GM21360 (cell line): Measurements from ENCODE around the gene ADORA2B.
"Not testable (repeated sequence)": the region's sequence is repeated elsewhere in the genome, so short reads cannot be mapped to it uniquely, and the experiment has no call there.

ENCODE experiments used
- ATAC-seq: cut with Tn5 transposase; IDR thresholded peaks from one replicate; pipeline ENCODE4 v1.9.1; 2021; ENCODE audit warnings: mild to moderate bottlenecking, moderate library complexity; ENCODE audit not compliant: unreplicated experiment

The ADORA2B gene

GRCh38 chr17:15979013-15979412 is 34.1 kb downstream of the ADORA2B start:
- ATAC-seq, result not testable (repeated sequence)

DNA sequence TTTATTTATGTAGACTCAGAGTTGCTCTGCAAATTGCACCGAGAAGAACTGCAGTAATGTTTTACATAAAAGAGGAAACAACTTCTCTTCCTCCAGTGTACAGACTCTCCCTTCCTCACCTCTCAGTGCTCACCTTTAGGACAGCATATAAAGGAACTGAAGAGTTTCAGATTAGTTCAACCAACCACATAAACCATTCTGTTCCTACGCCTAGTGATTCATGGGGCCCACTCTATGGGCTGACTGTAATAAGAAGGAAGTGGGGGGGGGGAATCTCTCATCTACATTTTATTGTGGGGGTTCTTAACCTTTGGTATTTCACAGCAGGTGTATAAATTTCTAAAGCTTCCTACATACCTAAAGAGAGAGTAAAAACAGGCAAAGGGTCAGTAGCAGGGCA is 36.3 kb downstream of the ADORA2B start:
- ATAC-seq, result peak; percentile 90

DNA sequence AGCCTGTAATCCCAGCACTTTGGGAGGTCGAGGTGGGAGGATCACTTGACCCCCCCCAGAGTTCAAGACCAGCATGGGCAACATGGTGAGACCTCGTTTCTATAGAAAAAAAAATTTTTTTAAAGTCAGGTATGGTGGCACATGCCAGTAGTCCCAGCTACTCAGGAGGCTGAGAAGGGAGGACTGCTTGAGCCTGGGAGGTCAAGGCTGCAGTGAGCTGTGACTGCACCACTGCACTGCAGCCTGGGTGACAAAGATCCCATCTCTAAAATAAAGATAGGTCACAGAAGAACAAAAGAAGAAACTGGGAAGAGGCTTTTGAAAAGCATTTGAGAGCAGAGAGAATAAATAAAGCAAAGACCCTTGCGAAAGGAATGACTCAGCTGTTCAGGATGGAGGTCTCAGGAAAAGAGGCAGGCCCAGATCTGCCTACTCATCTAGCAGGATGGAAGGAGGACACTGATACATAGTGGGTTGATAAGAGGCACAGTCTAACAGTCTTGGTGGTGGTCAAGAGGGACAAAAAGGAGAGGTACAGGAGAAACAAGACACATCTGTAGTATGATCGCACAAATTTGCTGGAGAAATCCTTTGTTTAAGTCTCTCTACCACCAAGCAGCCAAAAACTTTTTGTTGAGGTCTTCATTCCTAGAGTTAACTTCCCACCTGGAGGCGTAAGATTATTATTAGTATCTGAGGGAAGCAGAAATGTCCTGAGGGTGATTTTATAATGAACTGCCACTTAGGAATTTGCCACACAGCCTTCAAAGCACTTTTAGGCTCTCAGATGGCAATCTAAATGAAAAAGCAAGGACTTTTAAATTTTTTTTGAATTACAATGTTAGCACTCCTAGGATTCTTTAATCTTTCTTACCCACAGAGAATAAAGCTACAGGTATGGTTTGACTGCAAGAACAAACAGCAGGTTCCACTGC is 37.0 kb downstream of the ADORA2B start:
- ATAC-seq, result no peak

GRCh38 chr17:15996322-15996721 is 51.4 kb downstream of the ADORA2B start:
- no peak for ATAC-seq

GRCh38 chr17:15998031-15998562 is 53.2 kb downstream of the ADORA2B start:
- no peak for ATAC-seq

DNA sequence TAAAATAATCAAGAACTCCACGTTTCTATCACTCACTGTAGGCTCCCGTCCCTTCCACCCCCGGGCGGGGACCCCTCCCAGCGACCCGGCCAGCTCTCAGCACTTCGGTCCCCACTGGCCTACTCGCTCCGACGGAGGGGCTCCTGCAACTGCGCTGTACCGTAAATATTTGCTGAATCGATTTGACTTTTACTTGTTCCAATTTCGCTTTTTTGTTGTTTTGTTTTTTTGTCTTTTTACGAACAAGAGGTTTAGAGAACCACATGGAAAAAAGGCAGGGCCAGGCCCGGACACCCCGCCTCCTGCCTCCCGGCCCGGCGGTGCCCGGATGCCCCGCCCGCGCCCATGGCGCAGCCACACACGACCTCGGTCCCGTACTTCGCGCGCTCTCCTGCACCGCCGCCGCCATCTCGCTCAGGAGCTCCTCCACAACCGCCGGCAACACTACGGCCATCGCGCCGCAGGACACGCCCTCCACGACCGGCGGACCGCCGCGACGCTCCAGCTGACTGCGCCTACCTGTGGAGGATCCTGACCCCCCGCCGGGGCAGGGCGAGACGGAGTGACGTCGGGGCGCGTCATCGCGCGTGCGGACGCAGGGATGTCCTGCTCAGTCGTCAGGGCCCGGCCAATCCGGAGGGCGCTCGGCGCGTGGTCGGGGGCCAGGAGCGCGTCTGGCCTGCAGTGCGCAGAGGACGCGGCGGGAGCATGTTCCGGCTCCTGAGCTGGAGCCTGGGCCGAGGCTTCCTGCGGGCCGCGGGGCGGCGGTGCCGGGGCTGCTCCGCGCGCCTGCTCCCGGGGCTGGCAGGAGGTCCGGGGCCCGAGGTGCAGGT is 54.4 kb downstream of the ADORA2B start, which contains the start of the genes TTC19 and ZSWIM7:
Gene TTC19, plus strand, starts transcription at position 684 of the 833 bp plus-strand sequence. Its CDS starts 25 bp downstream, at position 709.
Gene ZSWIM7, minus strand, starts transcription at position 564 of the 833 bp plus-strand sequence. Its CDS starts 110 bp downstream, at position 454.
- ATAC-seq, result peak; percentile 89

GRCh38 chr17:15999974-16000827 is 55.3 kb downstream of the ADORA2B start:
- peak; percentile 19 for ATAC-seq

- ATAC-seq, result no peak
Measured at GRCh38 chr17:16001226-16001897, 56.4 kb downstream of the ADORA2B start.

- no peak for ATAC-seq
Measured at GRCh38 chr17:16002708-16003260, 57.9 kb downstream of the ADORA2B start.

DNA sequence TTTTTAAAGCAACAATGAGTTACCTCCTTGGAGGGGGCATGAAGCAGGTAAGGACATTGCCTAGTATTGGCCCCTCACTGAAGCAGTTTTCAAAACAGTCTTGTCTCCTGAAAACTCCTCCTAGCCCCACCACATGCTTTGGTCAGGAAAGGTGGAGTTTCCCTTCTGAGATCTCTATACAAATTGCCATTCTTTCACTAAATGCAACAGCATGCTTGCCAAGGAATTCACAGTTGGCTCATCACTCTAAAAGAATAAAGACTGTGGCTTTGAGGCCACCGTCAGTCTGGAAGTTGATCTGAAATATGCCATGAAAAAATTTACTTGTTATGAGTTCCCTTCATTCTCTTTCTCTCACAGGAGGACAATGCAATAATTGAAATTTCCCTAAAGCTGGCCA is 58.9 kb downstream of the ADORA2B start:
- ATAC-seq, result no peak

- no peak for ATAC-seq
Measured at GRCh38 chr17:16005636-16006035, 60.7 kb downstream of the ADORA2B start.

- no peak for ATAC-seq
Measured at GRCh38 chr17:16007439-16007838, 62.5 kb downstream of the ADORA2B start.

GRCh38 chr17:16013943-16014407 is 69.0 kb downstream of the ADORA2B start:
- ATAC-seq, result no peak

DNA sequence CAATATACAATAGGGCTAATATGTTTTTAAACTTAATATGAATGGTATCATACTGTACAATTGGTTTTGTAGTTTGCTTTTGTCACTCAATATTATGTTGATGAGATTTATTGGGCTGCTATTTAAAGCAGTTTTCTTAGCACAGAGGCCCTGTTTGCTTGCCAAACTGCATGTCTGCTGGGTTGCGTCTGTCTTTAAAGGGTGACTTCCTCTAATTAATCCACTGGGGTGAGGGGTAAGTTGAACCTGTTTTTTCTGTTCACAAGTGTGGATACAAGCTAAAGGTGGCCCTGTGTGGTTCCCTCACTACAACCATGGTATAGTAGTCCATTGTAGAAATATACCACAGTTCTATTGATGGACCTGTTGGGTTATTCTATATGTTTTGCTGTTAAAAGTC is 74.4 kb downstream of the ADORA2B start:
- no peak for ATAC-seq

GRCh38 chr17:16023881-16024280 is 79.0 kb downstream of the ADORA2B start:
- no peak for ATAC-seq

DNA sequence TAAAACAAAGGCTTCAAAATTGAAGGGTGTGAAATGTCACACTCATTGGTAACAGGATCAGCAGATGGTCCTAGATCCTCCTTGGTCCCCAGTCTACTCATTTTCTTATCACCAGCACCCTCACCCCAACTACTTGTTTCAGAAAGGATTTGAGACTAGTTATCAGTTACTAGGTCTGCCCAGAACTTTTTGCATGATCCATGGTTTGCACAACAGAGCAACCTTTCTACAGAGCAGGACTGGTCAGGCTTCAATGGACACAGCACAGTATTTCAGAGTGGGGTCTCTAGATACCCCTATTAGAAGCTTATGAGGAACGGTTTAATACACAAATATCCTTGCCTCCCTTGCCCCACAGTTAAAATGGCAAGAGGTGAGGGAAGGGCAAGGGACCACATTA is 80.3 kb downstream of the ADORA2B start:
- no peak for ATAC-seq
